Heart left ventricle (tissue), 16 donors: ENCODE data around the gene PRRT2. TPM values are rescaled to one million over a fixed set of nuclear protein-coding genes. Genes with fewer than 3 reads are reported as not detected.
"Not testable (repeated sequence)": the region's sequence is repeated elsewhere in the genome, so short reads cannot be mapped to it uniquely, and the experiment has no call there.

ENCODE experiments used
- ATAC-seq, 4 donors: fragments of 200-7000 bp; cut with Tn5 transposase; one replicate each; pipeline ENCODE4 v1.9.1; 2020 to 2022; ENCODE audit warnings: moderate library complexity in 4 of 4, mild to moderate bottlenecking in 3 of 4, moderate number of reproducible peaks in 1 of 4
- DNase-seq, 5 donors: peaks; one replicate each; pipeline ENCODE4 v3.0.0-alpha.2; 2020
- H3K27ac ChIP-seq, 12 donors: fragments of 200-600 bp; sonication (generic) in 4 of 12; one replicate each; pipeline versions ENCODE4 v1.5.0 to v1.8.0; 2016 to 2022; ENCODE audit warnings: mild to moderate bottlenecking in 2 of 12
- H3K27me3 ChIP-seq, 9 donors: fragments of 200-600 bp; sonication (generic) in 2 of 9; one replicate each; pipeline versions ENCODE4 v1.5.1 to v1.8.0; 2016 to 2022; ENCODE audit warnings: mild to moderate bottlenecking in 3 of 9
- H3K36me3 ChIP-seq, 9 donors: fragments of 200-600 bp; sonication (generic) in 2 of 9; one replicate each; pipeline versions ENCODE4 v1.5.0 to v1.8.0; 2018 to 2022; ENCODE audit warnings: mild to moderate bottlenecking in 2 of 9
- H3K4me1 ChIP-seq, 12 donors: fragments of 200-600 bp; sonication (generic) in 4 of 12; one replicate each; pipeline versions ENCODE4 v1.5.0 to v1.8.0; 2016 to 2022; ENCODE audit warnings: mild to moderate bottlenecking in 3 of 12
- H3K4me3 ChIP-seq, 12 donors: fragments of 200-600 bp; sonication (generic) in 4 of 12; one replicate each; pipeline versions ENCODE4 v1.5.0 to v1.8.0; 2017 to 2022; ENCODE audit warnings: mild to moderate bottlenecking in 9 of 12, moderate library complexity in 4 of 12
- H3K9me3 ChIP-seq, 12 donors: fragments of 200-600 bp; sonication (generic) in 4 of 12; one replicate each; pipeline versions ENCODE4 v1.5.0 to v1.8.0; 2016 to 2022; ENCODE audit warnings: mild to moderate bottlenecking in 1 of 12
- POLR2A ChIP-seq, 2 donors: fragments of 450-650 bp; IDR thresholded peaks; one replicate each; pipeline ENCODE4 v1.6.1; 2017; ENCODE audit warnings: antibody characterized with exemption in 2 of 2, mild to moderate bottlenecking in 2 of 2, moderate library complexity in 2 of 2
- WGBS, 4 donors: extraction: QIAGEN DNeasy Blood & Tissue Kit in 2 of 4; methylation state at CpG; one replicate each; pipeline versions ENCODE4 v1.1.5 to v1.1.7; 2013 to 2018; 5-methylcytosine and 5-hydroxymethylcytosine counted together
- intact Hi-C, 10 donors: fragments of 100-400 bp; cut with DNase I; formaldehyde crosslinking; loops; one replicate each; pipeline versions ENCODE4 v1.11.1 to v1.14.2; 2022
- polyA plus RNA-seq, 2 donors: library from polyadenylated mRNA; stranded (reverse); fragments of 200-250 nt; gene quantifications; one replicate each; pipeline ENCODE4 v1.2.3, GENCODE V29; 2013
- total RNA-seq, 9 donors: library from RNA; depleted of rRNA in 2 of 9; stranded (reverse); fragments of >200 nt in 2 of 9; fragmentation: NEBNext Ultra II Directional in 3 of 9; extraction: Animal tissue kit (Norgen Biotek cat#: 25700) in 3 of 9; gene quantifications; one replicate each; pipeline versions ENCODE4 v1.1.0 to v1.2.4, GENCODE V29; 2016 to 2023
- TF ChIP-seq, protein P1 (sequence below), 12 donors: fragments of 200-600 bp; sonication (generic) in 4 of 12; IDR thresholded peaks; one replicate each; pipeline versions ENCODE4 v1.5.0 to v1.8.0; 2018 to 2022; ENCODE audit warnings: antibody characterized with exemption in 12 of 12, mild to moderate bottlenecking in 5 of 12
- donor health status: ischemic (EF 13 %, LVEDD 7.1; RV severe dilation, severe dysfunction).
- donor health status: healthy with polysubstance abuse.
- donor health status: DM: no; HTN: yes; CAD: no.
- donor health status: DM: no; HTN: no; CAD: no.
- donor health status: ischemic (EF 25% LVEDD 6.9; RV normal size, moderate dysfunction).
- donor health status: ischemic (EF 25% LVEDD 5.7; RV mildly dilated, moderate dysfunction).
- donor health status: healthy.
- donor health status: DM: yes; HTN: yes; CAD: no.
- donor health status: ischemic (EF 35%, LVEDD 5.7; RV mildly dilated, moderate dysfunction).
- donor health status: nonischemic (EF 11% LVEDD 7.7; RV severe dilation, severe dysfunction).
- donor health status: DM: yes; HTN: yes; CAD: no.
- donor health status: PGD.
- donor health status: ischemic (EF 29% LVEDD 5.4; RV normal size, mild dysfunction).
- donor health status: nonischemic (EF 23%, LVEDD 6.1; RV moderate dilation, normal function).

Gene PRRT2
- total and polyA plus RNA-seq, 11 donors: 0.24 to 3.2 (median 1.3) TPM; not detected in 1

GRCh38 chr16:29766571-29766970 is 45.4 kb upstream of the PRRT2 start:
- intact Hi-C loops: no loop called here
- H3K9me3 ChIP-seq: no peaks in the 10 kb centered on the region
- WGBS, 4 donors: 85 to 95% (median 87%) methylated on average over 3 of the region's 3 CpGs

GRCh38 chr16:29767062-29767461 is 44.9 kb upstream of the PRRT2 start:
- WGBS, 4 donors: 87 to 94% (median 88%) methylated on average over 3 of the region's 3 CpGs
- DNase-seq (no peak), ATAC-seq (no peak)
- intact Hi-C loops: no loop called here
- Histone ChIP-seq H3K27me3 (peaks cover 0 to 7% (median 0%) of the 10 kb centered on the region in 9 donors), H3K9me3 (no peaks in the 10 kb centered on the region), H3K27ac (no peak overlapping the region), H3K36me3 (no peaks in the 10 kb centered on the region), H3K4me1 (no peaks in the 10 kb centered on the region), H3K4me3 (no peak overlapping the region)
- TF ChIP-seq, protein P1, sequence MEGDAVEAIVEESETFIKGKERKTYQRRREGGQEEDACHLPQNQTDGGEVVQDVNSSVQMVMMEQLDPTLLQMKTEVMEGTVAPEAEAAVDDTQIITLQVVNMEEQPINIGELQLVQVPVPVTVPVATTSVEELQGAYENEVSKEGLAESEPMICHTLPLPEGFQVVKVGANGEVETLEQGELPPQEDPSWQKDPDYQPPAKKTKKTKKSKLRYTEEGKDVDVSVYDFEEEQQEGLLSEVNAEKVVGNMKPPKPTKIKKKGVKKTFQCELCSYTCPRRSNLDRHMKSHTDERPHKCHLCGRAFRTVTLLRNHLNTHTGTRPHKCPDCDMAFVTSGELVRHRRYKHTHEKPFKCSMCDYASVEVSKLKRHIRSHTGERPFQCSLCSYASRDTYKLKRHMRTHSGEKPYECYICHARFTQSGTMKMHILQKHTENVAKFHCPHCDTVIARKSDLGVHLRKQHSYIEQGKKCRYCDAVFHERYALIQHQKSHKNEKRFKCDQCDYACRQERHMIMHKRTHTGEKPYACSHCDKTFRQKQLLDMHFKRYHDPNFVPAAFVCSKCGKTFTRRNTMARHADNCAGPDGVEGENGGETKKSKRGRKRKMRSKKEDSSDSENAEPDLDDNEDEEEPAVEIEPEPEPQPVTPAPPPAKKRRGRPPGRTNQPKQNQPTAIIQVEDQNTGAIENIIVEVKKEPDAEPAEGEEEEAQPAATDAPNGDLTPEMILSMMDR (IDR thresholded peaks at IDR 0.05): no peak
- no peak for TF ChIP-seq POLR2A (IDR thresholded peaks at IDR 0.05)

More at GRCh38 chr16:29766571-29766970, 45.4 kb upstream of the PRRT2 start:
- no peak for TF ChIP-seq POLR2A (IDR thresholded peaks at IDR 0.05)
- TF ChIP-seq, protein P1 (IDR thresholded peaks at IDR 0.05): no peak
- peaks cover 0 to 7% (median 0%) of the 10 kb centered on the region in 9 donors for H3K27me3 ChIP-seq
- DNase-seq (no peak), ATAC-seq (no peak)
- H3K36me3 ChIP-seq: no peaks in the 10 kb centered on the region
- H3K4me3 ChIP-seq: no peak overlapping the region
- H3K27ac ChIP-seq: no peak overlapping the region
- H3K4me1 ChIP-seq: no peaks in the 10 kb centered on the region

DNA sequence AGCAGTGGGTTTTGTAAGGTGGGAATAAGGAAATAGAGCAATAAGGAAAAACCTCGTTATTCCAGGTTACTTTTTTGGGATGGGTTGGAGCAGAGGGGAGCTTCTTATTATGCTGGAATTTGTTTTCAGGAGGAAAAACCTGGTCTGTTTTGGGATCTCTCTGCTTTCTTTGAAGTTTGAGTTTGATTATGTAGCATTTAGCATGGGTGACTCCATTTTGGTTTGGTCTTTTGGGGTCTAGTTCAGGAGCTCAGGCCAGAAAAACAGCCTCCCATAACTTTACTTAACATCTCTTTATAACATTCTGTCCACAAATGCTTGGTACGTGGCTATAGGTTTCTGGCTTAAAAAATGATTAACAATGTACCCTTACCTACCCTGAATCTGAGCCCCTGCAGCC is 42.5 kb upstream of the PRRT2 start:
- Histone ChIP-seq H3K36me3 (no peaks in the 10 kb centered on the region), H3K9me3 (no peaks in the 10 kb centered on the region), H3K4me3 (no peak overlapping the region), H3K4me1 (no peaks in the 10 kb centered on the region), H3K27me3 (no peaks in the 10 kb centered on the region), H3K27ac (no peak overlapping the region)
- 77 to 84% (median 82%) methylated on average over 2 of the region's 2 CpGs for WGBS, 4 donors
- ATAC-seq (no peak), DNase-seq (no peak)
- intact Hi-C loops: no loop called here
- no peak for TF ChIP-seq POLR2A (IDR thresholded peaks at IDR 0.05)
- TF ChIP-seq, protein P1 (IDR thresholded peaks at IDR 0.05): no peak

GRCh38 chr16:29770250-29770929 is 41.6 kb upstream of the PRRT2 start:
- TF ChIP-seq, protein P1 (IDR thresholded peaks at IDR 0.05): no peak
- no peak for TF ChIP-seq POLR2A (IDR thresholded peaks at IDR 0.05)
- WGBS, 4 donors: 70 to 79% (median 77%) methylated on average over 7 of the region's 7 CpGs
- intact Hi-C loops: loop anchor here in 1 of 10 donors (10.0 kb wide), 1 partner anchor 76 kb away; no protein-coding TSS in a partner anchor

GRCh38 chr16:29772330-29772729 is 39.7 kb upstream of the PRRT2 start:
- intact Hi-C loops: loop anchor here in 1 of 10 donors (10.0 kb wide), 1 partner anchor 78 kb away; no protein-coding TSS in a partner anchor
- H3K36me3 ChIP-seq, H3K9me3 ChIP-seq, DNase-seq, H3K27ac ChIP-seq, H3K4me1 ChIP-seq, H3K27me3 ChIP-seq, ATAC-seq, H3K4me3 ChIP-seq: not testable (repeated sequence)
- 86% methylated on average over 7 of the region's 7 CpGs for WGBS, 4 donors

More at GRCh38 chr16:29770250-29770929, 41.6 kb upstream of the PRRT2 start:
- Histone ChIP-seq H3K4me1 (no peaks in the 10 kb centered on the region), H3K27ac (no peak overlapping the region), H3K27me3 (no peaks in the 10 kb centered on the region), H3K4me3 (no peak overlapping the region), H3K9me3 (no peaks in the 10 kb centered on the region), H3K36me3 (no peaks in the 10 kb centered on the region)
- ATAC-seq (no peak), DNase-seq (no peak)
